ENCODE results near the gene ATP12A.

Gene ATP12A

GRCh38 chr13:24680258-24680920 is at the start of gene ATP12A:
ATP12A (plus strand) TSS chr13:24680408; CDS start chr13:24680744, 336 bp downstream.
- DNase-seq (ENCODE audit: low spot score) = no peak

GRCh38 chr13:24630851-24631620 is 49.2 kb upstream of the ATP12A start:
- DNase-seq (ENCODE audit: low spot score) = no peak

GRCh38 chr13:24631922-24632321 is 48.3 kb upstream of the ATP12A start:
- DNase-seq (ENCODE audit: low spot score) = no peak

- DNase-seq (ENCODE audit: low spot score) = no peak
Measured at GRCh38 chr13:24632382-24633121, 47.7 kb upstream of the ATP12A start.

- DNase-seq (ENCODE audit: low spot score) = no peak
Measured at GRCh38 chr13:24636776-24637175, 43.4 kb upstream of the ATP12A start.

GRCh38 chr13:24638096-24638495 is 42.1 kb upstream of the ATP12A start:
- no peak for DNase-seq (ENCODE audit: low spot score)

GRCh38 chr13:24640752-24641151 is 39.5 kb upstream of the ATP12A start:
- no peak for DNase-seq (ENCODE audit: low spot score)

GRCh38 chr13:24642219-24642618 is 38.0 kb upstream of the ATP12A start:
- no peak for DNase-seq (ENCODE audit: low spot score)

GRCh38 chr13:24644036-24644435 is 36.2 kb upstream of the ATP12A start:
- no peak for DNase-seq (ENCODE audit: low spot score)

- no peak for DNase-seq (ENCODE audit: low spot score)
Measured at GRCh38 chr13:24648271-24648670, 31.9 kb upstream of the ATP12A start.

- DNase-seq (ENCODE audit: low spot score) = no peak
Measured at GRCh38 chr13:24648983-24649687, 31.1 kb upstream of the ATP12A start.

GRCh38 chr13:24649688-24650043 is 30.5 kb upstream of the ATP12A start:
- no peak for DNase-seq (ENCODE audit: low spot score)

GRCh38 chr13:24650161-24650560 is 30.0 kb upstream of the ATP12A start:
- DNase-seq (ENCODE audit: low spot score) = no peak

- no peak for DNase-seq (ENCODE audit: low spot score)
Measured at GRCh38 chr13:24651718-24652345, 28.4 kb upstream of the ATP12A start.

GRCh38 chr13:24652359-24652758 is 27.8 kb upstream of the ATP12A start:
- DNase-seq (ENCODE audit: low spot score) = no peak

- no peak for DNase-seq (ENCODE audit: low spot score)
Measured at GRCh38 chr13:24654741-24655140, 25.5 kb upstream of the ATP12A start.

- DNase-seq (ENCODE audit: low spot score) = no peak
Measured at GRCh38 chr13:24659239-24659638, 21.0 kb upstream of the ATP12A start.

- DNase-seq (ENCODE audit: low spot score) = no peak
Measured at GRCh38 chr13:24660023-24660741, 20.0 kb upstream of the ATP12A start.

- DNase-seq (ENCODE audit: low spot score) = no peak
Measured at GRCh38 chr13:24661713-24662112, 18.5 kb upstream of the ATP12A start.

GRCh38 chr13:24662195-24663088 is 17.8 kb upstream of the ATP12A start:
- DNase-seq (ENCODE audit: low spot score) = no peak
